ENCODE data around the gene IL21R. TPM values are rescaled to one million over a fixed set of nuclear protein-coding genes. Genes with fewer than 3 reads are reported as not detected.

IL21R gene
- total RNA-seq, 1 donor, result 10.1 TPM

GRCh38 chr16:27381974-27382855 lies 19.8 kb upstream of the IL21R start:
- Histone ChIP-seq H3K4me1 (ENCODE audit: insufficient read depth, low read length) (no peaks in the 10 kb centered on the region), H3K27me3 (ENCODE audit: insufficient read depth, low read length) (no peaks in the 10 kb centered on the region)

GRCh38 chr16:27383556-27384243 lies 18.3 kb upstream of the IL21R start:
- Histone ChIP-seq H4K20me1 (ENCODE audit: insufficient read depth, low read length) (no peaks in the 10 kb centered on the region), H3K27me3 (ENCODE audit: insufficient read depth, low read length) (no peaks in the 10 kb centered on the region), H3K4me1 (ENCODE audit: insufficient read depth, low read length) (no peaks in the 10 kb centered on the region), H3K4me2 (ENCODE audit: insufficient read depth, low read length) (no peak overlapping the region), H3K27ac (ENCODE audit: low read depth, low read length) (no peak overlapping the region), H2AFZ (ENCODE audit: low read length) (no peak overlapping the region), H3K36me3 (ENCODE audit: insufficient read depth, low read length) (no peaks in the 10 kb centered on the region), H3K4me3 (ENCODE audit: insufficient read depth, low read length) (no peak overlapping the region), H3K79me2 (ENCODE audit: insufficient read depth, low read length) (no peaks in the 10 kb centered on the region), H3K9me3 (ENCODE audit: low read depth, low read length) (peaks cover 5% of the 10 kb centered on the region)
- DNase-seq (ENCODE audit: insufficient read length, low spot score, missing footprints), result no peak
- TF ChIP-seq CTCF (IDR thresholded peaks at IDR 0.05; ENCODE audit: extremely low read depth, low read depth, low read length), result no peak

More at GRCh38 chr16:27381974-27382855, 19.8 kb upstream of the IL21R start:
- peaks cover 5% of the 10 kb centered on the region for H3K9me3 ChIP-seq (ENCODE audit: low read depth, low read length)
- no peak overlapping the region for H3K4me3 ChIP-seq (ENCODE audit: insufficient read depth, low read length)
- no peak overlapping the region for H2AFZ ChIP-seq (ENCODE audit: low read length)
- no peaks in the 10 kb centered on the region for H3K36me3 ChIP-seq (ENCODE audit: insufficient read depth, low read length)
- no peaks in the 10 kb centered on the region for H4K20me1 ChIP-seq (ENCODE audit: insufficient read depth, low read length)
- H3K4me2 ChIP-seq (ENCODE audit: insufficient read depth, low read length), result no peak overlapping the region
- H3K79me2 ChIP-seq (ENCODE audit: insufficient read depth, low read length), result no peaks in the 10 kb centered on the region
- no peak for DNase-seq (ENCODE audit: insufficient read length, low spot score, missing footprints)
- H3K27ac ChIP-seq (ENCODE audit: low read depth, low read length), result no peak overlapping the region
- TF ChIP-seq CTCF (IDR thresholded peaks at IDR 0.05; ENCODE audit: extremely low read depth, low read depth, low read length), result no peak

- H3K27ac ChIP-seq (ENCODE audit: low read depth, low read length), result no peak overlapping the region
- TF ChIP-seq CTCF (IDR thresholded peaks at IDR 0.05; ENCODE audit: extremely low read depth, low read depth, low read length), result no peak
Measured at GRCh38 chr16:27384425-27384824, 17.5 kb upstream of the IL21R start.

GRCh38 chr16:27385398-27385797 lies 16.6 kb upstream of the IL21R start:
- H3K27me3 ChIP-seq (ENCODE audit: insufficient read depth, low read length), result no peaks in the 10 kb centered on the region
- H3K79me2 ChIP-seq (ENCODE audit: insufficient read depth, low read length), result no peaks in the 10 kb centered on the region
- no peak overlapping the region for H3K27ac ChIP-seq (ENCODE audit: low read depth, low read length)
- no peak for DNase-seq (ENCODE audit: insufficient read length, low spot score, missing footprints)
- H3K4me1 ChIP-seq (ENCODE audit: insufficient read depth, low read length), result no peaks in the 10 kb centered on the region
- no peak overlapping the region for H3K4me2 ChIP-seq (ENCODE audit: insufficient read depth, low read length)
- no peaks in the 10 kb centered on the region for H3K36me3 ChIP-seq (ENCODE audit: insufficient read depth, low read length)
- TF ChIP-seq CTCF (IDR thresholded peaks at IDR 0.05; ENCODE audit: extremely low read depth, low read depth, low read length), result no peak
- no peaks in the 10 kb centered on the region for H4K20me1 ChIP-seq (ENCODE audit: insufficient read depth, low read length)
- no peak overlapping the region for H3K4me3 ChIP-seq (ENCODE audit: insufficient read depth, low read length)
- H3K9me3 ChIP-seq (ENCODE audit: low read depth, low read length), result peaks cover 5% of the 10 kb centered on the region
- H2AFZ ChIP-seq (ENCODE audit: low read length), result no peak overlapping the region

More at GRCh38 chr16:27384425-27384824, 17.5 kb upstream of the IL21R start:
- no peaks in the 10 kb centered on the region for H3K36me3 ChIP-seq (ENCODE audit: insufficient read depth, low read length)
- no peak for DNase-seq (ENCODE audit: insufficient read length, low spot score, missing footprints)
- H3K4me2 ChIP-seq (ENCODE audit: insufficient read depth, low read length), result no peak overlapping the region
- no peak overlapping the region for H2AFZ ChIP-seq (ENCODE audit: low read length)
- peaks cover 5% of the 10 kb centered on the region for H3K9me3 ChIP-seq (ENCODE audit: low read depth, low read length)
- no peaks in the 10 kb centered on the region for H4K20me1 ChIP-seq (ENCODE audit: insufficient read depth, low read length)
- no peaks in the 10 kb centered on the region for H3K79me2 ChIP-seq (ENCODE audit: insufficient read depth, low read length)
- no peaks in the 10 kb centered on the region for H3K4me1 ChIP-seq (ENCODE audit: insufficient read depth, low read length)
- no peaks in the 10 kb centered on the region for H3K27me3 ChIP-seq (ENCODE audit: insufficient read depth, low read length)
- no peak overlapping the region for H3K4me3 ChIP-seq (ENCODE audit: insufficient read depth, low read length)
